Kidney epithelial cell (primary cell): ENCODE measurements around the gene RTCA. TPM values are rescaled to one million over a fixed set of nuclear protein-coding genes. Genes with fewer than 3 reads are reported as not detected.
A peak's percentile ranks its signal among the peaks of the same experiment; 100 is the strongest.
"Not testable (repeated sequence)": the region's sequence is repeated elsewhere in the genome, so short reads cannot be mapped to it uniquely, and the experiment has no call there.

Experiments used
- DNase-seq: peaks from one replicate; pipeline ENCODE4 v3.0.0-alpha.2; 2010; ENCODE audit warnings: low read depth
- H3K27me3 ChIP-seq: 2 replicates; pipeline ENCODE4 v1.6.0; 2011; ENCODE audit warnings: low read length; ENCODE audit not compliant: control insufficient read depth, insufficient read depth
- H3K36me3 ChIP-seq: 2 replicates; pipeline ENCODE4 v1.5.1; 2011; ENCODE audit warnings: low read length; ENCODE audit not compliant: control insufficient read depth, insufficient read depth
- H3K4me3 ChIP-seq: 2 replicates; pipeline ENCODE4 v1.5.1; 2011; ENCODE audit warnings: low read depth, mild to moderate bottlenecking, control low read depth, low read length
- total RNA-seq: library from RNA; depleted of rRNA; stranded (reverse); fragments of >200 nt; gene quantifications from 2 replicates; pipeline ENCODE4 v1.2.3, GENCODE V29; 2015
- TF ChIP-seq, protein P1 (sequence below): IDR thresholded peaks from 2 replicates; pipeline ENCODE4 v1.5.1; 2011; ENCODE audit warnings: mild to moderate bottlenecking, moderate library complexity, low read length, control low read depth, inconsistent platforms; ENCODE audit not compliant: insufficient read depth, poor library complexity, severe bottlenecking

The RTCA gene
- total RNA-seq, 1 donor from 2014 or later, result 42.3 TPM

GRCh38 chr1:100250264-100250663 lies 15.8 kb upstream of the RTCA start:
- Histone ChIP-seq H3K4me3 (peak overlapping the region; percentile 44), H3K36me3 (peaks cover 1% of the 10 kb centered on the region), H3K27me3 (no peaks in the 10 kb centered on the region)
- no peak for DNase-seq
- TF ChIP-seq, protein P1, sequence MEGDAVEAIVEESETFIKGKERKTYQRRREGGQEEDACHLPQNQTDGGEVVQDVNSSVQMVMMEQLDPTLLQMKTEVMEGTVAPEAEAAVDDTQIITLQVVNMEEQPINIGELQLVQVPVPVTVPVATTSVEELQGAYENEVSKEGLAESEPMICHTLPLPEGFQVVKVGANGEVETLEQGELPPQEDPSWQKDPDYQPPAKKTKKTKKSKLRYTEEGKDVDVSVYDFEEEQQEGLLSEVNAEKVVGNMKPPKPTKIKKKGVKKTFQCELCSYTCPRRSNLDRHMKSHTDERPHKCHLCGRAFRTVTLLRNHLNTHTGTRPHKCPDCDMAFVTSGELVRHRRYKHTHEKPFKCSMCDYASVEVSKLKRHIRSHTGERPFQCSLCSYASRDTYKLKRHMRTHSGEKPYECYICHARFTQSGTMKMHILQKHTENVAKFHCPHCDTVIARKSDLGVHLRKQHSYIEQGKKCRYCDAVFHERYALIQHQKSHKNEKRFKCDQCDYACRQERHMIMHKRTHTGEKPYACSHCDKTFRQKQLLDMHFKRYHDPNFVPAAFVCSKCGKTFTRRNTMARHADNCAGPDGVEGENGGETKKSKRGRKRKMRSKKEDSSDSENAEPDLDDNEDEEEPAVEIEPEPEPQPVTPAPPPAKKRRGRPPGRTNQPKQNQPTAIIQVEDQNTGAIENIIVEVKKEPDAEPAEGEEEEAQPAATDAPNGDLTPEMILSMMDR, result no peak

DNA sequence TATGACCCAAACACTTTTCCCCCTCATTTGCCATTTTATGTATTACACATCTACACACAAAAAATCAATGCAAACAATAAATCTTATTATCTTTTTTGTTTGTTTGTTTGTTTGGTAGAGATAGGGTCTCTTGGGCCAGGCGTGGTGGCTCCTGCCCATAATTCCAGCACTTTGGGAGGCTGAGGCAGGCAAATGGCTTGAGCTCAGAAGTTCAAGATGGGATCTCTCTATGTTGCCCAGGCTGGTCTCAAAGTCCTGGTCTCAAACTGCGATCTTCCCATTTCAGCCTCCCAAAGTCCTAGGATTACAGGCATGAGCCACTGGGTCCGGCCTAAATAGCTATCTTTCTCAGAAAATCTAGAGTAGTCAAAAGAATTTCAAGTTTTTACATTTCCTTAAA lies 15.2 kb upstream of the RTCA start:
- peaks cover 1% of the 10 kb centered on the region for H3K36me3 ChIP-seq
- H3K4me3 ChIP-seq, result no peak overlapping the region
- H3K27me3 ChIP-seq, result no peaks in the 10 kb centered on the region
- no peak for DNase-seq
- TF ChIP-seq, protein P1, result no peak

DNA sequence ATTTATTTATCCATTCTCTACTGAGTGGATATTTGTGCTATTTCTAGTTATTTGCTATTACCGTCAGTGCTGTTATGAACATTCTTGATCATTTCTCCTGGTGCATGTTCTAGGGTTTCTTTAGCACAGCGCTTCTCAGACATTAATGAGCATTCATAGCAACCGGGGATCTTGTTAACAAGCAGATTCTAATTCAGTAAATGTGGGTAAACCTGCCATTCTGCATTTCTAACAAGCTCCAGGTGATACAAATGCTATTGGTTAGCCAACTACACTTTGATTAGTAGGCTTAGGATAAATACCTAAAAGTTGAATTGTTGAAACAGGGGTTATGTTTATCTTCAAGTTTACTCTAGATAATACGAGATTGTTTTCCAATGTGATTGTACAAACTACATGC lies 13.1 kb upstream of the RTCA start:
- TF ChIP-seq, protein P1, result no peak
- no peak overlapping the region for H3K4me3 ChIP-seq
- no peaks in the 10 kb centered on the region for H3K36me3 ChIP-seq
- DNase-seq, result no peak
- H3K27me3 ChIP-seq, result no peaks in the 10 kb centered on the region

- Histone ChIP-seq H3K36me3 (no peaks in the 10 kb centered on the region), H3K27me3 (no peaks in the 10 kb centered on the region), H3K4me3 (no peak overlapping the region)
- DNase-seq, result no peak
- TF ChIP-seq, protein P1, result no peak
Measured at GRCh38 chr1:100253552-100253951, 12.5 kb upstream of the RTCA start.

DNA sequence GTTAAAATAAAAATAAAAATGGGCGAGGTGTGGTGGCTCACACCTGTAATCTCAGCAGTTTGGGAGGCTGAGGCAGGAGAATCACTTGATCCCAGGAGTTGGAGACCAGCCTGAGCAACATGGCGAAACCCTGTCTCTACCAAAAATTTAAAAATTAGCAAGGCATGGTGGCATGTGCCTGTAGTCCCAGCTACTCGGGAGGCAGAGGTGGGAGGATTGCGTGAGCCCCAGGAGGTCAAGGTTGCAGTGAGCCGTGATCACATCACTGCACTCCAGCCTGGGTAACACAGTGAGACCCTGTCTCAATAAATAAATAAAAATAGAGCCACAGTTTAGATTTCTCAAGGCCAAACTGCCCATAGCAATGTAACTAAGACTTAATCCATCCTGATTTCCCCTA lies 9.7 kb upstream of the RTCA start:
- H3K36me3 ChIP-seq, H3K4me3 ChIP-seq, H3K27me3 ChIP-seq, DNase-seq: not testable (repeated sequence)

DNA sequence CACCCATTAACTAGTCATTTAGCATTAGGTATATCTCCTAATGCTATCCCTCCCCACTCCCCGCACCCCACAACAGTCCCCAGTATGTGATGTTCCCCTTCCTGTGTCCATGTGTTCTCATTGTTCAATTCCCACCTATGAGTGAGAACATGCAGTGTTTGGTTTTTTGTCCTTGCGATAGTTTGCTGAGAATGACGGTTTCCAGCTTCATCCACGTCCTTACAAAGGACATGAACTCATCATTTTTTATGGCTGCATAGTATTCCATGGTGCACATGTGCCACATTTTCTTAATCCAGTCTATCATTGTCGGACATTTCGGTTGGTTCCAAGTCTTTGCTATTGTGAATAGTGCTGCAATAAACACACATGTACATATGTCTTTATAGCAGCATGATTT lies 7.6 kb upstream of the RTCA start:
- DNase-seq, H3K36me3 ChIP-seq, H3K4me3 ChIP-seq, H3K27me3 ChIP-seq: not testable (repeated sequence)

DNA sequence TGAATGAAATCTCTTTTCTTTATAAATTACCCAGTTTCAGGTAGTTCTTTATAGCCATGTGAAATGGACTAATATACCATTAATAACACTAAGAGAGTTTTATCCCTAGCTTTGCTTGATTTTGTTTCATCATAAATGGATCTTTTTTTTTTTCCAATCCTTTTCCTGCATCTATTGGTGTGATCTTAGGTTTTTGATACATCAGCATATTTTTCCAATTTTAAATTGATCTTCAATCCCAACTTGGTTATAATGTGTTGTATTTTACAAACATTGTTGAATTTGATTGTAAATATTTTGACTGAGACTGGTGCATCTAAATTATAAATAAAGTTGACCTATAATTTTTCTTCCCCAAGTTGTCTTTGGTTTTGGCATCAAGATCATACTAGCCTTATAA lies 4.3 kb upstream of the RTCA start:
- DNase-seq, result no peak
- no peaks in the 10 kb centered on the region for H3K36me3 ChIP-seq
- TF ChIP-seq, protein P1, result no peak

DNA sequence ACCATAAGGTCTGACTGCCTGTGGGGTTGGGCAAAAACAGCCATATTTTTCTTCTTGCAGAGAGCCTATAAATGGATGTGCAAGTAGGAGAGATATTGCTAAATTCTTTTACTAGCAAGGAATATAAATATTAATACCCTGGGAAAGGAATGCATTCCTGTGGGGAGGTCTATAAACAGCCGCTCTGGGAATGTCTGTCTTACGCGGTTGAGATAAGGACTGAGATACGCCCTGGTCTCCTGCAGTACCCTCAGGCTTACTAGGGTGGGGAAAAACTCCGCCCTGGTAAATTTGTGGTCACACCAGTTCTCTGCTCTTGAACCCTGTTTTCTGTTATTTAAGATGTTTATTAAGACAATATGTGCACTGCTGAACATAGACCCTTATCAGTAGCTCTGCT lies 1.9 kb upstream of the RTCA start:
- H3K27me3 ChIP-seq, result not testable (repeated sequence)

More for the DNA sequence above, 4.3 kb upstream of the RTCA start:
- Histone ChIP-seq H3K27me3 (no peaks in the 10 kb centered on the region), H3K4me3 (no peak overlapping the region)

More for the DNA sequence above, 1.9 kb upstream of the RTCA start:
- H3K4me3 ChIP-seq, H3K36me3 ChIP-seq, DNase-seq: not testable (repeated sequence)
